GM13976 (cell line): ENCODE results near the gene ALAS1.

Source experiments
- DNase-seq: peaks from one replicate; pipeline ENCODE4 v3.0.0; 2012; ENCODE audit warnings: low spot score
- in situ Hi-C: fragments of 300-500 bp; cut with MboI; formaldehyde crosslinking; loops from one replicate; pipeline ENCODE4 v1.12.0; 2022; ENCODE audit warnings: low sequenced_read_pairs, mixed read lengths, inconsistent platforms; ENCODE audit not compliant: unreplicated experiment
- TF ChIP-seq, protein P1 (sequence below): IDR thresholded peaks from 2 replicates; pipeline ENCODE4 v1.5.1; 2012; ENCODE audit warnings: borderline replicate concordance, mild to moderate bottlenecking; ENCODE audit not compliant: insufficient read depth; ENCODE audit errors: extremely low read depth, missing control alignments, control extremely low read depth

ALAS1 gene

DNA sequence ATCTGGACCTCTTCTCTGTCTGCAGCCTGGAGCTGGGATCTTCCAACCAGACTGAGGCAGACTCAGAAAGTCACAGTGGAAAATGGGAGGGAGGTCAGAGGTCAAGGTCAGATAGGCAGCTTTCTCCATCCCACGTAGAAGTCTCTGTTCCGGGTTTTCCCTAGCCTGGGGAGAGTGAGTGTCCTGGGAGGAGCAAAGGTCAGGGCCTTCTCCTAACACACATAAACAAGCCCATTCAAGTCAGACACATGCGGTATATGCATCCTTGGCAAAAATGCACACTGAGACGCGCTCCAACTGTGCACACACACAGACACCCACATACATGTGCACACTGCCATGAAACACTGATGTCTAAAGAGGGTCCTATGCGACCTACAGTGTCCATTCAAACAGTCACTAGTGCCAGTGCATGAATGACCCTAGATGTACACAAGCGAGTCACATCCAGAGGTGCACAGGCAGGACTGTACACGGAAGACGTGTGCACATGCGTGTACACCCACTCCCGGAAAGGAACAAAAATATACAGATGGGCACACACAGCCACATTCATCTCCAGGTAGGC, 40.3 kb downstream of the ALAS1 start:
- in situ Hi-C loops: loop anchor here (10.0 kb wide), 1 partner anchor 107 kb away; no protein-coding TSS in a partner anchor
- TF ChIP-seq, protein P1, sequence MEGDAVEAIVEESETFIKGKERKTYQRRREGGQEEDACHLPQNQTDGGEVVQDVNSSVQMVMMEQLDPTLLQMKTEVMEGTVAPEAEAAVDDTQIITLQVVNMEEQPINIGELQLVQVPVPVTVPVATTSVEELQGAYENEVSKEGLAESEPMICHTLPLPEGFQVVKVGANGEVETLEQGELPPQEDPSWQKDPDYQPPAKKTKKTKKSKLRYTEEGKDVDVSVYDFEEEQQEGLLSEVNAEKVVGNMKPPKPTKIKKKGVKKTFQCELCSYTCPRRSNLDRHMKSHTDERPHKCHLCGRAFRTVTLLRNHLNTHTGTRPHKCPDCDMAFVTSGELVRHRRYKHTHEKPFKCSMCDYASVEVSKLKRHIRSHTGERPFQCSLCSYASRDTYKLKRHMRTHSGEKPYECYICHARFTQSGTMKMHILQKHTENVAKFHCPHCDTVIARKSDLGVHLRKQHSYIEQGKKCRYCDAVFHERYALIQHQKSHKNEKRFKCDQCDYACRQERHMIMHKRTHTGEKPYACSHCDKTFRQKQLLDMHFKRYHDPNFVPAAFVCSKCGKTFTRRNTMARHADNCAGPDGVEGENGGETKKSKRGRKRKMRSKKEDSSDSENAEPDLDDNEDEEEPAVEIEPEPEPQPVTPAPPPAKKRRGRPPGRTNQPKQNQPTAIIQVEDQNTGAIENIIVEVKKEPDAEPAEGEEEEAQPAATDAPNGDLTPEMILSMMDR: no peak
- DNase-seq: no peak

DNA sequence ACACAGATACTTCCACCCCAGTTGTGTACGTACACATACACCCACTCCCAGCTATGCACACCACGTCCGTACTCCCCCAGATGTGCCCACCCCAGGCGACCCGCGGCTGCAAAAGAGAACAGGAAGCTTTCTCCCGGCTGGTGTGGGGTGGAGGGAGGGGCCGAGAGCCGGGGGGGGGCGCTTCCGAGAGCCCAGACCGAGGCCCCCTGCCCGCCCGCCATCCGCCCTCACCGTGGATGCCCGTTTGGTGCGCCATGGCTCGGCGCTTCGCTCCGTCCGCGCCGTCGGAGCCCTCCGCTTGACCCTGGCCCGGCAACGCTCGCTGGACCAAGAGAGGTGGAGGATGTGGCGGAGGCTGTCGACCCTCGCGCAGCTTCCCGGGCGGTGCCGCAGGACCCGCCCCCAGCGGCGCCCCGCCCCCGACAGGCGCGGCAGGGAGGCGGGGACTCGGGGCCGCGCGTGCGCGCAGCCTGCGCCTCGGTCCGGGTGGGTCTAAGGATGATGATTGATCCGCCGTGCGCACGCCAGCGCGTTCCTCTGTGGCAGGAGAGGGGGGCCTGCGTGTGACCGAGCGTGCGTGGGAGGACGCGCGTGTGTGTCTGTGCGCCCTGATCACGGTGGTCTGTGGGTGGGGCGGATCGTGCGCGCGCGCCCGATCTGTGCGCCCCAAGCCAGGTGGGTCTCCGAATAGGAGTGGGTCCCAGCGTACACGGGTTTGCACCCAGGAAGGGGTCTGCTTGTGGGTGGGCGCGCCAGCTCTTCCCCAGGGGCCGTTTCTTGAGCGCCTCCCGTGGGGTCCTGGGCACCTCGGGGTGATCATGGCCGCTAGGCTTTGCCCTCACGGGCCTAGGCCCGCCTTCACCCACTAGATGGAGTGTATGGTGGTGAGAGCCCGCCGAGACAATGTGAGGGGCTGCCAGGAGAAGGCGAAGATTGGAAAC, 41.1 kb downstream of the ALAS1 start, which contains the start of gene TWF2:
Gene TWF2, minus strand, starts transcription at position 398 of the 941 bp plus-strand sequence. Its CDS starts 142 bp downstream, at position 256.
- TF ChIP-seq, protein P1: peak; percentile 49
- in situ Hi-C loops: loop anchor here (10.0 kb wide), 1 partner anchor 106 kb away; no protein-coding TSS in a partner anchor
- peak; percentile 98 for DNase-seq

DNA sequence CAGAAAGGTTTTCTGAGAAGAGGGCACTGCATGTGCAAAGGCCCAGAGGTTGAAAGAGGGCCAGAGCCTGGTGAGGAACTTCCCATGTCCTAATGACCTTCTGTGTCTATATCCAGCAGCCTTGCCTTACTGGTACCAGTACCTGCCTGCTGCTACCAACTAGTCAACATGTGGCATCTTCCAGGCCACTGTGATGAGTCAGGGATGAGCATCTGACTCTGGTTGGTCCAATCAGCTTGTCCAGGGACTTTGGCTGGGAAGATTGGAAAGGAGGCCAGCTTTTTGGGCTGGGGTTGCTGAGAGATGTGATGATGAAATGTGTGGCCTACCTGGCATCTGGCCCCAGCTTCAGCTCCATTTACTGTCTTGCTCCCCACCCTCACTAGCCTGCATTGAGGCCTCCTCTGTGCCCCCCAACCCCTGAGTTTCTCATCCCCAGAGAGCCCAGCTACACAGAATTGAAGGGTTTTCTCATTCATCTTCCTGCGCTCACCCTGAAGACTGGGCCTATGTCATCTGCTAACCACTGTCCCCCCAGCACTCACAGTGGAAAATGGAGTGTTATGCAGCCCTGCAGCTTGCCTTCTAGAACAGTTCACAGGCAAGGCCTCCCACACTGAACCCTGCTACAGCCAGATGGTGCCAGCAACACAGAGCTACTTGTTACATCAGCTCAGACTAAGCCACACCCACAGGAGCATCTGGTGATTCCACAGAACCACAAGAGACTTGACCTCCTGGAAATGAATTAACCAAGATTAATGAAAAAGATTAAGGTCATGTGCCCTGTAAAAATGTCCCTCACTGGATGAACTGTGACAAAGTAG, 42.3 kb downstream of the ALAS1 start:
- TF ChIP-seq, protein P1: peak; percentile 10
- DNase-seq: peak; percentile 42
- in situ Hi-C loops: no loop called here

DNA sequence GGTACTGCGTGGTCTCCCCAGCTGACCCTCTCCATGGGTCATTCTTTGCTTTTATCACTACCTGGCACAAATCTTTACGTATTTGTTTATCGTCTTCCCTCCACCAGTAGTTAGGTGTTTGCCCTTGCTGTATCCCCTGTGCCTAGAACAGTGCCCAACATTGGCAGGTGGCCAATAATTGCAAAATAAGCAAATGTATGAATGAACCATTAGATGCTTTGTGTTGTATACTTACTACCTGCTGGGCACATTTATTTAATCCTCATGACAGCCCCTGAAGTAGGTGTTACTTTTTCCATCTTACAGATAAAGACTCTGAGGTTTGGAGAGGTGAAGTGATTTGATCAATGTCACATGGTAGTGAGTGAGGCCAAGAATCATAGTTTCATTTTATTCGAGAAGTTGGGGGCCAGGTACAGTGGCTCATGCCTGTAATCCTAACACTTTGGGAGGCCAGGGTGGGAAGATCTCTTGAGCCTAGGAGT, 43.0 kb downstream of the ALAS1 start:
- in situ Hi-C loops: no loop called here
- TF ChIP-seq, protein P1: no peak
- DNase-seq: no peak

DNA sequence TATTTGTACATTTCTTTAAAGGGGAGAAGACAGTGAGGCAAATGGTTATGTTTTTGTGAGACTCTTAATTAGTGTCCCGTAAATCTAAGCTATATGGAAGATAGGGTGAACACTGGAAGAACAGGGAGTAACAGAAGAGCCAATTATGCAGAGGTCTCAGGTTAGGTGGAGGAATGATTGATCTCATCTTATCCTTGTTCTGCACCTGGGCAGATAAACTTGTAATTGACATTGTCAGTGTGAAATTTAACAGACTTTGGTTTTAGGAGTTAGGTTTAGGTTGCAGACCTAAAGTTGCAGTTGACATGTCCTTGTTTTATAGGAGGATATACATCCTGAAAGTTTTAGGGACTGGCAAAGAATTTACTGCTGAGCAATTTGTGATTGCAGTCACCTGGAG, 44.1 kb downstream of the ALAS1 start:
- in situ Hi-C loops: no loop called here
- TF ChIP-seq, protein P1: no peak
- DNase-seq: no peak

DNA sequence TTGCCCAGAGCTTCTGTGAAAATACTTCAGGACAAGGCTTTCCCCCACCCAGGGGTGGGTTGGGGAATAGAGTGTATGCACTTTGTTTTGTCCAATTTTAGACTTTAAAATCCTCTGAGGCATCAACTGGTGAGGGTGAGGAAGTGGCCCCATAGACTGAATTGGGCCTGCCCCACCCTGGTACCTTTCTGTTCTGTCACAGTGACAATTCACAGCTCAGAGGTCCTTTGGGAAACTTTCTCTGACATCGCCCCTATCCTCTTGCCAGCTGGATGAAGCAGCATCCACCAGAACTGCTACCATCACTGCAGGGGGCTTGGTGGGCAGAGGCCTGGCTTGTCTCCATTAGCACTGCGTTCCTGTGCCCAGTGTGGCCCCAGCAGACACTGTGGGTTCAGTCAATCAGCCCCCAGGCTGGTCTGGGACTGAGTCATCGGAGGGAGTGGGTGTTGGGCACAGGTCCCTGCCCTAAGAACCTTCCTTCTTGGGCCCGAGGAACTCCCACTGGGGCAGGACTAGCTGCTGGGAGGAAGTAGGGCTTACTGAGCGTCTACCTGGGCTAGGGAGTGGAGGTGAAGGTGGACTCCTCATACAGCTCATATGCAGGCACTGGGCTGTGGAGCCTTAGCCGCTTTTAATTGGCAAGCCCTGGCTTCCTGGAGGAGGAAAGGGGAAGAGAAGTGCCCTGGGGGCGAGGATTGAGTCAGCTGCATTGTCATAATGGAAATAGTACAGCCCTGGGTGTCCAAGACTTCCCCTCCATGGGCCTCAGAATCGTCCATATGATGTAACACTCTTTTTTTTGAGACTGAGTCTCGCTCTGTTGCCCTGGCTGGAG, 46.0 kb downstream of the ALAS1 start:
- DNase-seq: peak; percentile 81
- TF ChIP-seq, protein P1: no peak
- in situ Hi-C loops: no loop called here
